K562 (cell line): ENCODE results near the gene TIAM1. TPM values are rescaled to one million over a fixed set of nuclear protein-coding genes. Genes with fewer than 3 reads are reported as not detected.

Experiments used
- ATAC-seq: fragments of 200-7000 bp; cut with Tn5 transposase; 3 replicates; pipeline ENCODE4 v1.9.1; 2020; ENCODE audit warnings: moderate library complexity
- BruUV-seq: library from RNA; stranded (reverse); fragments of 400-500 nt; replicated peaks from 2 replicates; lab custom pipeline; 2021; lab: Mats Ljungman, UMichigan
- CTCF ChIA-PET: fragments of 300-600 bp; formaldehyde crosslinking; extraction: SDS; loops from one replicate; lab custom pipeline; 2021; ENCODE audit warnings: low intra/inter-chr PET ratio; lab: Yijun Ruan, JAX
- POLR2A ChIA-PET: fragments of 300-600, 350-650 bp; sonication (Branson Sonifier 250); formaldehyde crosslinking; extraction: SDS; loops from one replicate; lab custom pipeline; 2021; ENCODE audit warnings: antibody characterized with exemption, inconsistent platforms; lab: Yijun Ruan, JAX
- DNase-seq, 4 experiments: peaks; one replicate each; pipeline versions ENCODE4 v3.0.0 to v3.0.0-alpha.2; 2011 to 2018; ENCODE audit warnings: low spot score in 3 of 4, mixed read lengths in 3 of 4; ENCODE audit errors: extremely low read depth in 1 of 4
- FAIRE-seq: peaks from 2 replicates; lab custom pipeline; 2011; peaks lifted over from hg19 to GRCh38; lab: Jason Lieb, UNC
- H2AFZ ChIP-seq: 2 replicates; pipeline ENCODE4 v1.6.0; 2011; ENCODE audit warnings: low read depth, low read length, control low read depth, inconsistent platforms
- H3K27ac ChIP-seq: fragments of 200-600 bp; 3 replicates; pipeline ENCODE4 v1.8.0; 2011; ENCODE audit warnings: low read depth, mild to moderate bottlenecking, control low read depth, inconsistent platforms, low read length, moderate library complexity, mixed read lengths; ENCODE audit errors: extremely low read depth
- H3K27me3 ChIP-seq, 2 experiments: fragments of 300-600 bp in 1 of 2; 2 replicates in 1 of 2; 3 replicates in 1 of 2; pipeline versions ENCODE4 v1.6.0 to v1.8.0; 2011; ENCODE audit warnings: inconsistent platforms in 2 of 2, low read length in 2 of 2, mild to moderate bottlenecking in 1 of 2, mixed read lengths in 1 of 2, moderate library complexity in 1 of 2; ENCODE audit not compliant: control insufficient read depth in 2 of 2, insufficient read depth in 2 of 2
- H3K36me3 ChIP-seq: fragments of 300-600 bp; 3 replicates; pipeline ENCODE4 v1.8.0; 2011; ENCODE audit warnings: mild to moderate bottlenecking, low read length, inconsistent platforms; ENCODE audit not compliant: control insufficient read depth, insufficient read depth
- H3K4me1 ChIP-seq, 2 experiments: fragments of 200-600 bp in 1 of 2; replicated peaks in 1 of 2; 2 replicates in 1 of 2; 3 replicates in 1 of 2; pipeline versions ENCODE4 v1.5.1 to v1.8.0; 2011; ENCODE audit warnings: inconsistent platforms in 2 of 2, low read length in 2 of 2, mild to moderate bottlenecking in 1 of 2, mixed read lengths in 1 of 2, moderate library complexity in 1 of 2; ENCODE audit not compliant: control insufficient read depth in 2 of 2, insufficient read depth in 2 of 2
- H3K4me2 ChIP-seq: 2 replicates; pipeline ENCODE4 v1.6.1; 2011; ENCODE audit warnings: low read length, control low read depth, inconsistent platforms, mixed read lengths; ENCODE audit not compliant: insufficient read depth
- H3K4me3 ChIP-seq: fragments of 200-600 bp; sonication (generic), shearing (Covaris generic); 2 replicates; pipeline ENCODE4 v1.5.1; 2016; ENCODE audit warnings: control low read depth, inconsistent platforms
- H3K79me2 ChIP-seq: fragments of 200-600 bp; 3 replicates; pipeline ENCODE4 v1.8.0; 2011; ENCODE audit warnings: low read length, inconsistent platforms; ENCODE audit not compliant: control insufficient read depth, insufficient read depth
- H3K9ac ChIP-seq, 2 experiments: 2 replicates each; pipeline versions ENCODE4 v1.6.0 to v1.6.1; 2011; ENCODE audit warnings: low read depth in 2 of 2, low read length in 2 of 2, control low read depth in 1 of 2, inconsistent platforms in 1 of 2, mild to moderate bottlenecking in 1 of 2, mixed read lengths in 1 of 2; ENCODE audit not compliant: insufficient read depth in 1 of 2
- H3K9me1 ChIP-seq: one replicate; pipeline ENCODE4 v1.6.0; 2011; ENCODE audit warnings: inconsistent platforms, mild to moderate bottlenecking, low read length, moderate library complexity; ENCODE audit not compliant: control insufficient read depth, insufficient read depth
- H3K9me3 ChIP-seq: replicated peaks from 2 replicates; pipeline ENCODE4 v1.5.1; 2011; ENCODE audit warnings: low read depth, low read length, inconsistent platforms; ENCODE audit not compliant: control insufficient read depth, insufficient read depth
- H4K20me1 ChIP-seq: replicated peaks from 2 replicates; pipeline ENCODE4 v1.6.1; 2011; ENCODE audit warnings: low read length, inconsistent platforms, mixed read lengths; ENCODE audit not compliant: control insufficient read depth, insufficient read depth
- DMBX1 ChIP-seq: fragments of 250-450 bp; sonication (Bioruptor Pico); IDR thresholded peaks from 2 replicates; pipeline ENCODE4 v1.8.0; 2022; ENCODE audit warnings: inconsistent platforms, mild to moderate bottlenecking, moderate library complexity, borderline replicate concordance
- HNRNPH1 ChIP-seq: fragments of 200-400 bp; formaldehyde crosslinking; optimal IDR thresholded peaks from 2 replicates; pipeline ENCODE3; 2017; ENCODE audit warnings: low read depth, mild to moderate bottlenecking, low read length, moderate library complexity
- HNRNPLL ChIP-seq: fragments of 200-400 bp; formaldehyde crosslinking; IDR thresholded peaks from 2 replicates; pipeline ENCODE4 v1.6.1; 2017; ENCODE audit warnings: low read length, low read depth, mild to moderate bottlenecking; ENCODE audit not compliant: poor library complexity, severe bottlenecking
- KDM1A ChIP-seq, 2 experiments: fragments of 450-650 bp; IDR thresholded peaks; 2 replicates each; pipeline ENCODE4 v1.6.1; 2016; ENCODE audit warnings: mild to moderate bottlenecking in 2 of 2
- NCOA1 ChIP-seq: fragments of 450-650 bp; IDR thresholded peaks from 2 replicates; pipeline ENCODE4 v1.6.1; 2016; ENCODE audit warnings: low read depth
- PHTF2 ChIP-seq: fragments of 250-450 bp; sonication (Bioruptor Pico); IDR thresholded peaks from 2 replicates; pipeline ENCODE4 v1.5.0; 2021; ENCODE audit warnings: mild to moderate bottlenecking
- RBM15 ChIP-seq: fragments of 200-400 bp; formaldehyde crosslinking; IDR thresholded peaks from 2 replicates; pipeline ENCODE4 v1.6.1; 2018; ENCODE audit warnings: mild to moderate bottlenecking, low read length, moderate library complexity; ENCODE audit not compliant: insufficient read depth
- RBM17 ChIP-seq: fragments of 200-400 bp; formaldehyde crosslinking; IDR thresholded peaks from 2 replicates; pipeline ENCODE4 v1.6.1; 2017; ENCODE audit warnings: low read depth, mild to moderate bottlenecking, low read length, borderline replicate concordance
- RFX7 ChIP-seq: fragments of 250-450 bp; sonication (Bioruptor Pico); IDR thresholded peaks from 2 replicates; pipeline ENCODE4 v1.5.1; 2021; ENCODE audit warnings: mild to moderate bottlenecking
- SMAD1 ChIP-seq: fragments of 150-350 bp; IDR thresholded peaks from 2 replicates; pipeline ENCODE4 v1.6.1; 2014; ENCODE audit warnings: low read length, low read depth; ENCODE audit not compliant: partially characterized antibody
- SMARCB1 ChIP-seq: IDR thresholded peaks from 2 replicates; pipeline ENCODE4 v1.6.1; 2011; ENCODE audit warnings: improper control_type of control experiment, low read depth; ENCODE audit not compliant: insufficient read length
- ZNF76 ChIP-seq: fragments of 250-450 bp; sonication (Bioruptor Pico); IDR thresholded peaks from 2 replicates; pipeline ENCODE4 v1.4.0; 2020; ENCODE audit warnings: mild to moderate bottlenecking, moderate library complexity, borderline replicate concordance
- WGBS: fragments of 100-300 bp; shearing (Covaris generic); methylation state at CpG from one replicate; pipeline ENCODE4 v1.1.6; 2016; ENCODE audit warnings: low coverage, mixed read lengths; ENCODE audit not compliant: insufficient coverage; ENCODE audit errors: missing lambda C conversion rate; 5-methylcytosine and 5-hydroxymethylcytosine counted together
- in situ Hi-C: fragments of 300-500 bp; cut with MboI; formaldehyde crosslinking; loops from 4 replicates; pipeline ENCODE4 v1.15.0; 2018; ENCODE audit warnings: inconsistent platforms, mixed read lengths
- intact Hi-C: fragments of 100-400 bp; cut with micrococcal nuclease; formaldehyde crosslinking; loops from 2 replicates; pipeline ENCODE4 v1.14.2; 2022
- polyA plus RNA-seq, 8 experiments: library from polyadenylated mRNA; depleted of rRNA in 4 of 8; stranded (reverse) in 5 of 8; unstranded in 3 of 8; fragments of >200 nt; fragmentation: Nextera tagmentation in 2 of 8; fragmentation: Illumina TruSeq in 1 of 8; extraction: Ambion mirVana in 2 of 8; extraction: Trizol in 1 of 8; gene quantifications; 2 replicates each; pipeline versions ENCODE4 v1.2.1 to v1.2.3, GENCODE V29; 2011 to 2014; ENCODE audit warnings: inconsistent platforms in 1 of 8, missing spikeins in 1 of 8
- total RNA-seq, 7 experiments: library from RNA; depleted of rRNA in 6 of 7; stranded (reverse); fragments of >200 nt in 6 of 7; fragmentation: Illumina TruSeq in 2 of 7; extraction: Trizol in 2 of 7; gene quantifications; 2 replicates each; pipeline versions ENCODE4 v1.2.1 to v1.2.3, GENCODE V29; 2011 to 2021; ENCODE audit warnings: low replicate concordance in 1 of 7
- TF ChIP-seq, protein P1 (sequence below): sonication (generic); formaldehyde crosslinking; IDR thresholded peaks from 2 replicates; pipeline ENCODE4 v1.8.0; 2022; ENCODE audit warnings: mild to moderate bottlenecking, missing genetic modification reagents
- TF ChIP-seq, protein P2 (sequence below): fragments of 250-450 bp; sonication (Bioruptor Pico); IDR thresholded peaks from 2 replicates; pipeline ENCODE4 v1.6.1; 2021; ENCODE audit warnings: mild to moderate bottlenecking

The TIAM1 gene
- total and polyA plus RNA-seq, 9 of the 15 experiments (the other 6 are each of a cell fraction or from before 2014, with no cell fraction given), result 0.11 TPM; not detected in 8

DNA sequence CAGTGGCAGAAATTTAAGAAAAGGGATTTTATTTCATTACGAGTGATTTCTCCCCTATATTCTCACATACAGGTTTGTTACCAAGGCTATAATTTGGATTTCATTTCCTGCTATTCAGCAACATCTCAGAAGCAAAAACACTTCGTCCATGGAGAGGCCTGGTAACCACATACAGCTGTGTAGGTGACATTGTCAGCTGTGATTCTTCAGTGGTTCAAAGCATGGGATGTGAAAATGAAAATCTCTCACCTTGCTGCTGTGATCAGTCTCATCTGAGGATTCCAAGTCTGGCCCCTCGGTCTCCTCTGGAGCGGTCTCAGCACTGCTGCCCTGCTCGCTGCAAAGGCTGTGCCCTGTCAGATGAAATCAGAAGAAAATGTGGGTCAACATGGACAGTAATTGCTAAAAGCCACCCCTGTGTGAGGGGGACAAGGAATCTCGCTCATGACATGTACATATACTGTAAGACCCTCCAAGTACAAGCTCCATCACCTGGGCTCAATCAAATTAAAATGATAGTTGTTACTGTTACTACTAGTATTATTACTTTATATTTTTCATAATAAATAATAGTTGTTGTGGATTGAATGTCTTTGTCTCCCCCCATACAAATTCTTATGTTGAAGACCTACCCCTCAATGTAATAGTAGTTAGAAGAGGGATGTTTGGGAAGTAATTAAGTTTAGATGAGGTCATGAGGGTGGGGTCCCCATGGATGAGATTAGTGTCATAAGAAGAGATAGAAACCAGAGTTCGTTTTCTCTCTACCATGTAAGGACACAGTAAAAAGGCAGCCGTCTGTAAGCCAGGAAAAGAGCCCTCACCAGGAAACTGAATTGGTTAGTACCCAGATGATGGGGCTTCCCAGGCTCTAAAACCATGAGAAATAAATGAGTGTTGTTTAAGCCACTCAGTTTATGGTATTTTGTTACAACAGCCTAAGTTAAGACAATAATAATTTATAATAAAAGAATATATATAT is 179.1 kb downstream of the TIAM1 start:
- ChIA-PET POLR2A (interaction anchor here (0.6 kb wide), 1 partner anchor 1447 kb away, joined by 3 read pairs; no protein-coding TSS in a partner anchor), CTCF (no interaction called here)
- Histone ChIP-seq H3K4me1 (no peaks in the 10 kb centered on the region), H3K27me3 (peaks cover 2 to 6% of the 10 kb centered on the region in 2 experiments; a peak in 2 of 5 replicates), H3K9ac (no peak overlapping the region), H3K4me3 (no peak overlapping the region), H2AFZ (no peak overlapping the region), H3K9me3 (no peaks in the 10 kb centered on the region), H3K36me3 (no peaks in the 10 kb centered on the region), H3K27ac (no peak overlapping the region), H3K4me2 (no peak overlapping the region), H4K20me1 (no peaks in the 10 kb centered on the region), H3K9me1 (no peaks in the 10 kb centered on the region), H3K79me2 (no peaks in the 10 kb centered on the region)
- intact Hi-C loops, result no loop called here
- DNase-seq (no peak), FAIRE-seq (no peak), ATAC-seq (no peak)
- in situ Hi-C loops, result no loop called here
- no TSS peak for BruUV-seq
- 0% methylated on average over 8 of the region's 8 CpGs for WGBS
- no peak for TF ChIP-seq DMBX1 (CRISPR knock-in tag)
- no peak for TF ChIP-seq RFX7
- TF ChIP-seq SMAD1, result no peak
- TF ChIP-seq RBM15, result no peak
- TF ChIP-seq SMARCB1, result no peak
- no peak for TF ChIP-seq HNRNPLL
- TF ChIP-seq, protein P1, sequence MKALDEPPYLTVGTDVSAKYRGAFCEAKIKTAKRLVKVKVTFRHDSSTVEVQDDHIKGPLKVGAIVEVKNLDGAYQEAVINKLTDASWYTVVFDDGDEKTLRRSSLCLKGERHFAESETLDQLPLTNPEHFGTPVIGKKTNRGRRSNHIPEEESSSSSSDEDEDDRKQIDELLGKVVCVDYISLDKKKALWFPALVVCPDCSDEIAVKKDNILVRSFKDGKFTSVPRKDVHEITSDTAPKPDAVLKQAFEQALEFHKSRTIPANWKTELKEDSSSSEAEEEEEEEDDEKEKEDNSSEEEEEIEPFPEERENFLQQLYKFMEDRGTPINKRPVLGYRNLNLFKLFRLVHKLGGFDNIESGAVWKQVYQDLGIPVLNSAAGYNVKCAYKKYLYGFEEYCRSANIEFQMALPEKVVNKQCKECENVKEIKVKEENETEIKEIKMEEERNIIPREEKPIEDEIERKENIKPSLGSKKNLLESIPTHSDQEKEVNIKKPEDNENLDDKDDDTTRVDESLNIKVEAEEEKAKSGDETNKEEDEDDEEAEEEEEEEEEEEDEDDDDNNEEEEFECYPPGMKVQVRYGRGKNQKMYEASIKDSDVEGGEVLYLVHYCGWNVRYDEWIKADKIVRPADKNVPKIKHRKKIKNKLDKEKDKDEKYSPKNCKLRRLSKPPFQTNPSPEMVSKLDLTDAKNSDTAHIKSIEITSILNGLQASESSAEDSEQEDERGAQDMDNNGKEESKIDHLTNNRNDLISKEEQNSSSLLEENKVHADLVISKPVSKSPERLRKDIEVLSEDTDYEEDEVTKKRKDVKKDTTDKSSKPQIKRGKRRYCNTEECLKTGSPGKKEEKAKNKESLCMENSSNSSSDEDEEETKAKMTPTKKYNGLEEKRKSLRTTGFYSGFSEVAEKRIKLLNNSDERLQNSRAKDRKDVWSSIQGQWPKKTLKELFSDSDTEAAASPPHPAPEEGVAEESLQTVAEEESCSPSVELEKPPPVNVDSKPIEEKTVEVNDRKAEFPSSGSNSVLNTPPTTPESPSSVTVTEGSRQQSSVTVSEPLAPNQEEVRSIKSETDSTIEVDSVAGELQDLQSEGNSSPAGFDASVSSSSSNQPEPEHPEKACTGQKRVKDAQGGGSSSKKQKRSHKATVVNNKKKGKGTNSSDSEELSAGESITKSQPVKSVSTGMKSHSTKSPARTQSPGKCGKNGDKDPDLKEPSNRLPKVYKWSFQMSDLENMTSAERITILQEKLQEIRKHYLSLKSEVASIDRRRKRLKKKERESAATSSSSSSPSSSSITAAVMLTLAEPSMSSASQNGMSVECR (CRISPR knock-in tag), result no peak
- TF ChIP-seq, protein P2, sequence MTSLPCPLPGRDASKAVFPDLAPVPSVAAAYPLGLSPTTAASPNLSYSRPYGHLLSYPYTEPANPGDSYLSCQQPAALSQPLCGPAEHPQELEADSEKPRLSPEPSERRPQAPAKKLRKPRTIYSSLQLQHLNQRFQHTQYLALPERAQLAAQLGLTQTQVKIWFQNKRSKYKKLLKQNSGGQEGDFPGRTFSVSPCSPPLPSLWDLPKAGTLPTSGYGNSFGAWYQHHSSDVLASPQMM (CRISPR knock-in tag), result no peak
- TF ChIP-seq ZNF76, result no peak
- TF ChIP-seq KDM1A (IDR thresholded peaks at IDR 0.05), result no peak
- TF ChIP-seq NCOA1, result no peak
- TF ChIP-seq RBM17, result no peak
- no peak for TF ChIP-seq HNRNPH1
- no peak for TF ChIP-seq PHTF2 (CRISPR knock-in tag)
